HCT116 (cell line): ENCODE data around the gene EHF. TPM values are rescaled to one million over a fixed set of nuclear protein-coding genes. Genes with fewer than 3 reads are reported as not detected.

Experiments used
- ATAC-seq: fragments of 200-7000 bp; cut with Tn5 transposase; 2 replicates; pipeline ENCODE4 v1.9.1; 2020; ENCODE audit warnings: mild to moderate bottlenecking, moderate library complexity
- BruUV-seq: library from RNA; stranded (reverse); fragments of 400-500 nt; replicated peaks from 2 replicates; lab custom pipeline; 2021; lab: Mats Ljungman, UMichigan
- CTCF ChIA-PET: fragments of 300-600 bp; sonication (Branson Sonifier 250); formaldehyde crosslinking; loops from one replicate; lab custom pipeline; 2021; ENCODE audit warnings: antibody characterized with exemption; lab: Charles Lee
- POLR2A ChIA-PET: fragments of 300-600, 350-600 bp; sonication (Branson Sonifier 250); formaldehyde crosslinking; loops from one replicate; lab custom pipeline; 2021; ENCODE audit warnings: antibody characterized with exemption; lab: Charles Lee
- RAD21 ChIA-PET, 2 experiments: fragments of 300-600 bp; sonication (Branson Sonifier 250); formaldehyde crosslinking; loops; one replicate each; lab custom pipeline; 2023; ENCODE audit warnings: low total read pairs in 2 of 2; ENCODE audit not compliant: uncharacterized antibody in 2 of 2, unreplicated experiment in 2 of 2, low non-redundant PET in 1 of 2; lab: Charles Lee
- DNase-seq: peaks from one replicate; pipeline ENCODE4 v3.0.0-alpha.2; 2010; ENCODE audit warnings: low read depth, low spot score
- H2AFZ ChIP-seq: fragments of 200-600 bp; shearing (Covaris generic), sonication (generic); 2 replicates; pipeline ENCODE4 v1.6.1; 2017; ENCODE audit warnings: low read depth, mixed run types, mixed read lengths, antibody characterized with exemption, low read length; ENCODE audit not compliant: poor library complexity, severe bottlenecking
- H3K27ac ChIP-seq: 2 replicates; pipeline ENCODE4 v1.5.1; 2012; ENCODE audit warnings: low read depth, low read length
- H3K27me3 ChIP-seq: fragments of 200-600 bp; sonication (generic); 2 replicates; pipeline ENCODE4 v1.6.1; 2016; ENCODE audit warnings: mixed run types, low read length, mixed read lengths; ENCODE audit not compliant: insufficient read depth
- H3K36me3 ChIP-seq, 2 experiments: fragments of 200-500 bp in 1 of 2; fragments of 200-600 bp in 1 of 2; sonication (Bioruptor generic) in 1 of 2; sonication (generic) in 1 of 2; 2 replicates each; pipeline versions ENCODE4 v1.5.1 to v1.6.1; 2014 to 2016; ENCODE audit warnings: low read length in 2 of 2, inconsistent platforms in 1 of 2, mixed read lengths in 1 of 2, mixed run types in 1 of 2; ENCODE audit not compliant: insufficient read depth in 2 of 2, control insufficient read depth in 1 of 2
- H3K4me1 ChIP-seq, 2 experiments: fragments of 200-600 bp in 1 of 2; sonication (generic) in 1 of 2; 2 replicates each; pipeline versions ENCODE4 v1.5.1 to v1.6.1; 2012 to 2017; ENCODE audit warnings: low read length in 2 of 2, inconsistent platforms in 1 of 2, mild to moderate bottlenecking in 1 of 2, mixed read lengths in 1 of 2, mixed run types in 1 of 2, moderate library complexity in 1 of 2; ENCODE audit not compliant: insufficient read depth in 2 of 2, control insufficient read depth in 1 of 2
- H3K4me2 ChIP-seq: fragments of 200-600 bp; sonication (generic); 2 replicates; pipeline ENCODE4 v1.6.1; 2017; ENCODE audit warnings: mixed run types, low read length, mixed read lengths
- H3K4me3 ChIP-seq, 2 experiments: fragments of 200-600 bp in 1 of 2; sonication (generic) in 1 of 2; replicated peaks in 1 of 2; 2 replicates each; pipeline ENCODE4 v1.5.1; 2011 to 2016; ENCODE audit warnings: low read length in 2 of 2, control low read depth in 1 of 2, low read depth in 1 of 2, mild to moderate bottlenecking in 1 of 2, mixed read lengths in 1 of 2, mixed run types in 1 of 2
- H3K79me2 ChIP-seq: fragments of 200-600 bp; sonication (generic); 2 replicates; pipeline ENCODE4 v1.6.1; 2017; ENCODE audit warnings: mild to moderate bottlenecking, mixed run types, low read length, moderate library complexity, mixed read lengths; ENCODE audit not compliant: insufficient read depth
- H3K9ac ChIP-seq: fragments of 200-600 bp; sonication (generic); 2 replicates; pipeline ENCODE4 v1.6.1; 2016; ENCODE audit warnings: low read length, mixed read lengths
- H3K9me2 ChIP-seq: fragments of 200-600 bp; sonication (generic), shearing (Covaris generic); 2 replicates; pipeline ENCODE4 v1.6.1; 2017; ENCODE audit warnings: mixed run types, mild to moderate bottlenecking, moderate library complexity; ENCODE audit not compliant: insufficient read depth
- H3K9me3 ChIP-seq, 2 experiments: fragments of 200-500 bp in 1 of 2; fragments of 200-600 bp in 1 of 2; sonication (Bioruptor generic) in 1 of 2; sonication (generic) in 1 of 2; 2 replicates each; pipeline ENCODE4 v1.6.1; 2014 to 2017; ENCODE audit warnings: low read length in 2 of 2, mixed read lengths in 2 of 2, inconsistent platforms in 1 of 2, low read depth in 1 of 2, mild to moderate bottlenecking in 1 of 2, mixed run types in 1 of 2, moderate library complexity in 1 of 2; ENCODE audit not compliant: control insufficient read depth in 1 of 2, insufficient read depth in 1 of 2
- H4K20me1 ChIP-seq: fragments of 200-600 bp; sonication (generic), shearing (Covaris generic); 2 replicates; pipeline ENCODE4 v1.6.1; 2017; ENCODE audit warnings: mixed run types, mild to moderate bottlenecking, moderate library complexity; ENCODE audit not compliant: insufficient read depth
- CBX3 ChIP-seq: IDR thresholded peaks from 2 replicates; pipeline ENCODE4 v1.6.1; 2012; ENCODE audit warnings: low read depth
- CTCF ChIP-seq, 3 experiments: fragments of 200-600 bp in 1 of 3; sonication (generic) in 1 of 3; IDR thresholded peaks in 2 of 3; conservative IDR thresholded peaks in 1 of 3; 2 replicates each; pipeline ENCODE4 v1.5.1; 2012 to 2017; ENCODE audit warnings: low read depth in 2 of 3, low read length in 2 of 3, antibody characterized with exemption in 1 of 3, borderline replicate concordance in 1 of 3, control low read depth in 1 of 3, mild to moderate bottlenecking in 1 of 3, mixed read lengths in 1 of 3, mixed run types in 1 of 3, moderate library complexity in 1 of 3; ENCODE audit not compliant: insufficient read depth in 1 of 3
- ELF1 ChIP-seq: IDR thresholded peaks from 2 replicates; pipeline ENCODE4 v1.6.1; 2012; ENCODE audit warnings: low read depth, borderline replicate concordance
- EZH2 ChIP-seq: fragments of 200-600 bp; sonication (generic); IDR thresholded peaks from 2 replicates; pipeline ENCODE4 v1.6.1; 2017; ENCODE audit warnings: antibody characterized with exemption, mixed run types
- FOSL1 ChIP-seq: IDR thresholded peaks from 2 replicates; pipeline ENCODE4 v1.6.1; 2012; ENCODE audit warnings: low read depth
- POLR2A ChIP-seq: IDR thresholded peaks from 2 replicates; pipeline ENCODE4 v1.7.0; 2011; ENCODE audit warnings: borderline replicate concordance; ENCODE audit not compliant: insufficient read depth, insufficient read length; ENCODE audit errors: extremely low read depth
- POLR2AphosphoS5 ChIP-seq: IDR thresholded peaks from 2 replicates; pipeline ENCODE4 v1.6.1; 2011; ENCODE audit warnings: mild to moderate bottlenecking, low read depth, low read length, moderate library complexity
- RAD21 ChIP-seq: IDR thresholded peaks from 2 replicates; pipeline ENCODE4 v1.6.1; 2012; ENCODE audit warnings: low read depth, mild to moderate bottlenecking
- SRF ChIP-seq: IDR thresholded peaks from 2 replicates; pipeline ENCODE4 v1.6.1; 2012; ENCODE audit warnings: low read depth
- YY1 ChIP-seq: IDR thresholded peaks from 2 replicates; pipeline ENCODE4 v1.6.1; 2011; ENCODE audit warnings: low read length, low read depth, moderate library complexity, mild to moderate bottlenecking; ENCODE audit not compliant: insufficient replicate concordance; ENCODE audit errors: extremely low read depth
- ZFX ChIP-seq: fragments of 450-650 bp; IDR thresholded peaks from 2 replicates; pipeline ENCODE4 v1.6.1; 2017
- intact Hi-C: fragments of 100-400 bp; cut with micrococcal nuclease; formaldehyde crosslinking; loops from 2 replicates; pipeline ENCODE4 v1.10.0; 2022
- total RNA-seq: library from RNA; stranded (reverse); gene quantifications from one replicate; pipeline ENCODE4 v1.2.1, GENCODE V29; 2021; ENCODE audit not compliant: unreplicated experiment

The EHF gene
- total RNA-seq, 1 experiment from 2014 or later: 51.5 TPM

- TF ChIP-seq ELF1 (no peak), RAD21 (no peak), CTCF (IDR thresholded peaks at IDR 0.05 in 2 of 3, conservative IDR thresholded peaks at IDR 0.05 in 1 of 3; ENCODE audit: borderline replicate concordance in 1 of 3, insufficient read depth in 1 of 3, low read depth in 2 of 3, low read length in 2 of 3) (no peak), YY1 (no peak), POLR2A (no peak), CBX3 (no peak), SRF (no peak), FOSL1 (no peak), ZFX (no peak)
- H3K27me3 ChIP-seq: no peaks in the 10 kb centered on the region
- H3K9me2 ChIP-seq: no peaks in the 10 kb centered on the region
- no peaks in the 10 kb centered on the region for H4K20me1 ChIP-seq
- no peak overlapping the region for H2AFZ ChIP-seq
- DNase-seq (no peak), ATAC-seq (no peak)
- ChIA-PET CTCF (no interaction called here), POLR2A (no interaction called here), RAD21 (no interaction called here)
- intact Hi-C loops: no loop called here
- H3K9me3 ChIP-seq: no peaks in the 10 kb centered on the region
- no peaks in the 10 kb centered on the region for H3K36me3 ChIP-seq
- no peak overlapping the region for H3K27ac ChIP-seq
- H3K79me2 ChIP-seq: no peaks in the 10 kb centered on the region
- H3K4me3 ChIP-seq: no peak overlapping the region
- peaks cover 0 to 12% of the 10 kb centered on the region in 2 experiments; a peak in 1 of 4 replicates for H3K4me1 ChIP-seq
- no peak overlapping the region for H3K9ac ChIP-seq
- BruUV-seq: no TSS peak
- no peak overlapping the region for H3K4me2 ChIP-seq
Measured at GRCh38 chr11:34674038-34674437, 53.1 kb downstream of the EHF start.

- ATAC-seq (no peak), DNase-seq (no peak)
- peaks cover 10 to 34% of the 10 kb centered on the region in 2 experiments for H3K4me1 ChIP-seq
- H3K9me3 ChIP-seq: no peaks in the 10 kb centered on the region
- H3K27ac ChIP-seq: no peak overlapping the region
- no peaks in the 10 kb centered on the region for H3K36me3 ChIP-seq
- TF ChIP-seq EZH2: no peak
- no peak for TF ChIP-seq SRF
- no peak for TF ChIP-seq POLR2AphosphoS5
- no peak for TF ChIP-seq CTCF (IDR thresholded peaks at IDR 0.05 in 2 of 3, conservative IDR thresholded peaks at IDR 0.05 in 1 of 3; ENCODE audit: borderline replicate concordance in 1 of 3, insufficient read depth in 1 of 3, low read depth in 2 of 3, low read length in 2 of 3)
- no peak for TF ChIP-seq FOSL1
- TF ChIP-seq ELF1: no peak
- no peak for TF ChIP-seq YY1
- H3K9ac ChIP-seq: no peak overlapping the region
- ChIA-PET RAD21 (no interaction called here), CTCF (no interaction called here), POLR2A (no interaction called here)
- H3K4me2 ChIP-seq: no peak overlapping the region
- BruUV-seq: no TSS peak
- no peaks in the 10 kb centered on the region for H4K20me1 ChIP-seq
- intact Hi-C loops: no loop called here
- H3K9me2 ChIP-seq: no peaks in the 10 kb centered on the region
- no peaks in the 10 kb centered on the region for H3K27me3 ChIP-seq
- H3K79me2 ChIP-seq: no peaks in the 10 kb centered on the region
- H3K4me3 ChIP-seq: no peak overlapping the region
- H2AFZ ChIP-seq: no peak overlapping the region
Measured at GRCh38 chr11:34676227-34676626, 55.3 kb downstream of the EHF start.
